T-helper 1 cell treated with Interleukin-12 subunit alpha and Interleukin-12 subunit beta and Interleukin-4 antibody, amounts not matched to agents 30 μg/mL and 1 μg/mL, for 36 hours (primary cell): ENCODE data around the gene CLCNKB.

Experiments
- H3K27ac Mint-ChIP-seq: one replicate; pipeline ENCODE4 v1.8.0; 2021; ENCODE audit warnings: mild to moderate bottlenecking, mixed read lengths
- H3K27me3 Mint-ChIP-seq: one replicate; pipeline ENCODE4 v1.8.0; 2021; ENCODE audit warnings: low read depth, mixed read lengths
- H3K36me3 Mint-ChIP-seq: one replicate; pipeline ENCODE4 v1.8.0; 2021; ENCODE audit warnings: low read depth, mixed read lengths
- H3K4me1 Mint-ChIP-seq: one replicate; pipeline ENCODE4 v1.8.0; 2021; ENCODE audit warnings: low read depth, mixed read lengths
- H3K4me3 Mint-ChIP-seq: one replicate; pipeline ENCODE4 v1.8.0; 2021; ENCODE audit warnings: mild to moderate bottlenecking, moderate library complexity, mixed read lengths
- H3K9me3 Mint-ChIP-seq: one replicate; pipeline ENCODE4 v1.8.0; 2021; ENCODE audit warnings: mixed read lengths

Gene CLCNKB

DNA sequence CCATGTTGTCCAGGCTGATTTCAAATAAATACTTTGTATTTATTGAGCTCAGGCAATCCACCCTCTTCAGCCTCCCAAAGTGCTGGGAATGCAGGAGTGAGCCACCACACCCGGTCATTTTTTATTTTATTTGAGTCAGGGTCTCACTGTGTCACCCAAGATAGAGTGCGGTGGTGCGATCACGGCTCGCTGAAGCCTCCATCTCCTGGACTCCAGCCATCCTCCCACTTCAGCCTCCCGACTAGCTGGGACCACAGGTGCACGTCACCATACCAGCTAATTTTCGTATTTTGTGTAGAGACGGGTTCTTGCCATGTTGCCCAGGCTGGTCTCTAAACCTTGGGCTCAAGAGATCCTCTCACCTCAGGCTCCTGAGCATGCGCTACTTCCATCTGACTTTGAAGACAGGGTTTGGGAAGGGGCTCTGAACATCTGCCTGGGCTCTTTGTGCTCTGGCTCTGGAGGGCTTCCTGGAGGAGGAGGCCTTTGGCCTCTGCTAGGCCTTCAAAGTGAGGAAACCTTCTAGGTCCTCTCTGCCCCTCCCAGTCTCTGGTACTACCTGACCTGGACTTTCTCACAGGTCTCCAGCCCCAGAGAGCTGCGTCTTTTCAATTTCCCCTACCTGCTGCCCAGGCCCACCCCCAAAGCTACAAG, 31.5 kb upstream of the CLCNKB start:
- Mint-ChIP-seq H3K36me3 (no peaks in the 10 kb centered on the region), H3K27ac (no peak overlapping the region), H3K4me1 (peaks cover 8% of the 10 kb centered on the region), H3K9me3 (no peaks in the 10 kb centered on the region), H3K27me3 (peaks cover 10% of the 10 kb centered on the region), H3K4me3 (no peak overlapping the region)

DNA sequence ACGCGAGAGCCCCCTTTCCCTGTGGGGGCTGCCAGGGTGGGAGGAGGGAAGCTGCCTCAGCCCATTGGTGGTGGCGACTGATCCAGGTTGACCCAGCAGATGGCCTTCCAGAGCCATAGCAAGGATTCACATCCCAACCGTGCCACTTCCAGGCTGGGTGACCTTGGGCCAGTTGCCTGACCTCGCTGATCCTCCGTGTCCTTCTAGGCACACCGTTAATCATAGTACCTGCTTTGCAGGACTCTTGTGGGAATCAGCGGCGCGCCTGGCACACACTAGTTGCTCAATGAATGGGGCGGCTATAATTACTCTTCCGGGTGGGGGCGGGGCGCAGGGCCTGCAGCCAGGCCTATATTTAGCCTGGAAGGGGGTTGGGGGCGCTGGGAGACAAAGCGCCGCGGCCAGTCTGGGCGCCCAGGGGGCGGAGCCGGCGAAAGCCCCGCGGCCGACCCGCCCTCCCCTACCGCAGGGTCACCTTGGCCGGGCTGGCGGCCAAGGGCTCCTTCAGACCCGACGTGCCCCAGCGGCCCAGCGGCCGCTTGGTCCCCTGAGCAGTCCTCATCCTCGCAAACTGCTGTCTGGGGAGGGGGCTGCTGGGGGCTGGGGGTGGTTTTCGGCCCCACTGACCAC, 30.9 kb upstream of the CLCNKB start:
- no peak overlapping the region for H3K4me3 Mint-ChIP-seq
- H3K36me3 Mint-ChIP-seq: no peaks in the 10 kb centered on the region
- peaks cover 10% of the 10 kb centered on the region for H3K27me3 Mint-ChIP-seq
- H3K4me1 Mint-ChIP-seq: peaks cover 6% of the 10 kb centered on the region
- no peak overlapping the region for H3K27ac Mint-ChIP-seq
- H3K9me3 Mint-ChIP-seq: no peaks in the 10 kb centered on the region

DNA sequence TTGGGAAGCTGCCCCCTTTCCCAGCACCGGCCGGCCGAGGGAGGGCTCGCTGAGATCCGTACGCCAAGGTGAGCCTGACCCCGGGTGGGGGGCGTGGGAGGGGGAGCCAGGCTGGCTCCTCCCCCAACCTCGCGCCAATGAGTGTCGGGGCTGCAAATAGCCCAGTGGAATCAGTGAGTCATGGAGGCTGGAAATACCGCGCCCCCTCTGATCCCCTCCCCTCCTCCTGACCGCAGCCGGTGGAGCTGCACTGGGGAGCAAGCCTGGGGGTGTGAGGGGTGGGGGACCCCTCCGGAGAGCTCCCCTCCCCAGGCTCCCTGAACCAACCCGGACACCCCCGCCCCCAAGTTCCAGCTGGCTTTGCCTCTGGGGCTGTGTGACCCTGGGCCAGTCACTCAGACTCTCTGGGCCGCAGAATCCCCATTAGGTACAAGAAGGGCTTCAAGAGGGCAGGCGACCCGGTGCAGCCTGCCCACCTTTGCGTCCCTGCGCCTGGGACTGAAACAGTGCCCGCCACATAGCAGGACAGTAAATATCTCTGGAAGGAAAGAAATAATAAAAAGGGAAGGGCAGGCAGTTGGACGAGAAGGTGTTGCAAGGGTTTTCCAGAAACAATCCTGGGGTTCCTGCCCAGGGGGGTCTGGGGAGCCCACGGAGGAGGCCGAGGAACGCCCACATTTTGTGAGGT, 30.2 kb upstream of the CLCNKB start:
- no peak overlapping the region for H3K4me3 Mint-ChIP-seq
- peaks cover 2% of the 10 kb centered on the region for H3K4me1 Mint-ChIP-seq
- no peaks in the 10 kb centered on the region for H3K36me3 Mint-ChIP-seq
- H3K9me3 Mint-ChIP-seq: no peaks in the 10 kb centered on the region
- H3K27ac Mint-ChIP-seq: no peak overlapping the region
- H3K27me3 Mint-ChIP-seq: peaks cover 10% of the 10 kb centered on the region

DNA sequence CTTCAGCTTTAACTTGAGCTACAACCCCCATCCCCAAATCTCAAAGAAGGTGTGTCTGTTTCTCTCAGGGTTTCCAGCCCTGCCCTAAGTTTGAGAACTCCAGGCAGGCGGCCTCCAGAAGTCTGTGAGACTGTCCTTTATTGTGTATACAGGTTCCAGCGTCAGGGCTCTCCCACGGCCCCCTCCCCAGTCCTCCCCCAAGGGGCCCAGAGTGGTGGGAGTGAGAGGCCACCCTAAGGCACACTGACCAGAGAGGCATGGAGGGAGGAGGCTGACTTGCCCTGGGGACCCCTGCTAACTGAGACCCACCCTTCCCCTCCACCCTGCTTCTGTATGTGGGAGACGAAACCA, 29.7 kb upstream of the CLCNKB start:
- no peak overlapping the region for H3K27ac Mint-ChIP-seq
- peaks cover 2% of the 10 kb centered on the region for H3K4me1 Mint-ChIP-seq
- peaks cover 10% of the 10 kb centered on the region for H3K27me3 Mint-ChIP-seq
- H3K36me3 Mint-ChIP-seq: no peaks in the 10 kb centered on the region
- no peaks in the 10 kb centered on the region for H3K9me3 Mint-ChIP-seq
- no peak overlapping the region for H3K4me3 Mint-ChIP-seq

DNA sequence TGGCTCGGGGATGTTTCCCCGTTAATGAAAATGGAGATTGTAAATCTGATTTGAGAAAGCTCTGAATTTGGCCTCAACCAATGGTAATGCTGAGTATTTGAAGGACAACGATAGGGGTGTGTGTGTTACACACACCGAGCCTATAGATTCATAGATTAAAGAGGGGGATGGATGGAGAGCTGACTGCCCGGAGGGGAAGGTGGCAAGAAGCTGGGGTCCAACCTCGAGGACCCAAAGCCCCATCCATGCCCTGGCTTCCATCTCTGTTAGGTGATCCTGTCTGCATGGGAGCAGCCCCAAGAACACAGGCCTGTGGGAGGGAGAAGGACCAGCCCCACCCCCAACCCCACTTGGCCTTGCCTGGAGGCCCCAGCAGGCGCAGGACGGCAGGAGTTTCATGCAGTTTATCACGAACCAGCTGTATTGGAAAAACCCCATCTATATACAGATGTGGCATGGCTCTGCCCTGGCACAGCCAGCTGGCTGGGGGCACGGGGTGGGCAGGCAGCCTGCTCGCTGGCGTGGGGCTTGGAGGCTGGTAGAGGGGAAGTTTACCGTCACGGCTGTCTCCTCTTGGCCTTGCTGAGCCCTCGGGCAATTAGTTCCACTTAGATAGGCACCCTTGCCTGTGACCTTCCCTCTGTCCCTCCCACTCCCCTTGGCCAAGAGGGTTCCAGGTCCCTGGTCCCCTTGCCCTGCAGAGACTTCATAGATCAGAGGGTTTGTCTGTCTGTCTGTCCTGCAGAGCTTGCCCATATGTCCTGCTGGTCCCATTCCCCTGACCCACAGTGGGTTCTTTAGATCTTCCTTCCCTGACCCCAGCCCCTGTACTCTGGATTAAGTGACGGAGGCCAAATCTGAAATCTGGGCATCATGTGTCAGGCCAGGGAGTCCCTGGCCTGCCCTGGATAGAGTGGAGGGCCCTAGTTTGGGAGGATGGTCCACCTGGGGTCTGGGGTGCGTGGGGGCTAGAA, 28.8 kb upstream of the CLCNKB start:
- Mint-ChIP-seq H3K27ac (no peak overlapping the region), H3K27me3 (peaks cover 11% of the 10 kb centered on the region), H3K36me3 (no peaks in the 10 kb centered on the region), H3K4me1 (peaks cover 2% of the 10 kb centered on the region), H3K9me3 (no peaks in the 10 kb centered on the region), H3K4me3 (no peak overlapping the region)

DNA sequence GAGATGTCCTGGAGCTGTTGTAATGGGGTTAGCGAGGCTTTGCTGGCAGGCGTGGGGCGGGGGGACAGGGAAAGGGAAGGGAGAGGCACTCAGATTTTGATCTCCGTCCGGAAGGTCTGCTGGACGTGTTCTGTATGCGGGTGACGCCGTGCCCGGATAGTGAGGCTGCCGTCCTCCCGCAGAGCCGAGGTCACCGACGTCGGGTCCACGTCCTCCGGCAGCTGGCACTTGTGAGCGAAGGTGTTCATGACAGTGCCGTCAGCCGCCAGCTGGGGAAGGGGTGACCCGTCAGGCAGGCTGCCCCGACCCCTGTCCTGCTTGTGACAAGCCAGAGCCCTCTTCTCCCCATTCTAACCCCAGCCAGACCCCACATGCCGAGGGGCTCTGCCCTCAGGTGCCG, 28.1 kb upstream of the CLCNKB start:
- Mint-ChIP-seq H3K27ac (no peak overlapping the region), H3K36me3 (no peaks in the 10 kb centered on the region), H3K4me1 (peaks cover 2% of the 10 kb centered on the region), H3K27me3 (peaks cover 13% of the 10 kb centered on the region), H3K9me3 (no peaks in the 10 kb centered on the region), H3K4me3 (no peak overlapping the region)

DNA sequence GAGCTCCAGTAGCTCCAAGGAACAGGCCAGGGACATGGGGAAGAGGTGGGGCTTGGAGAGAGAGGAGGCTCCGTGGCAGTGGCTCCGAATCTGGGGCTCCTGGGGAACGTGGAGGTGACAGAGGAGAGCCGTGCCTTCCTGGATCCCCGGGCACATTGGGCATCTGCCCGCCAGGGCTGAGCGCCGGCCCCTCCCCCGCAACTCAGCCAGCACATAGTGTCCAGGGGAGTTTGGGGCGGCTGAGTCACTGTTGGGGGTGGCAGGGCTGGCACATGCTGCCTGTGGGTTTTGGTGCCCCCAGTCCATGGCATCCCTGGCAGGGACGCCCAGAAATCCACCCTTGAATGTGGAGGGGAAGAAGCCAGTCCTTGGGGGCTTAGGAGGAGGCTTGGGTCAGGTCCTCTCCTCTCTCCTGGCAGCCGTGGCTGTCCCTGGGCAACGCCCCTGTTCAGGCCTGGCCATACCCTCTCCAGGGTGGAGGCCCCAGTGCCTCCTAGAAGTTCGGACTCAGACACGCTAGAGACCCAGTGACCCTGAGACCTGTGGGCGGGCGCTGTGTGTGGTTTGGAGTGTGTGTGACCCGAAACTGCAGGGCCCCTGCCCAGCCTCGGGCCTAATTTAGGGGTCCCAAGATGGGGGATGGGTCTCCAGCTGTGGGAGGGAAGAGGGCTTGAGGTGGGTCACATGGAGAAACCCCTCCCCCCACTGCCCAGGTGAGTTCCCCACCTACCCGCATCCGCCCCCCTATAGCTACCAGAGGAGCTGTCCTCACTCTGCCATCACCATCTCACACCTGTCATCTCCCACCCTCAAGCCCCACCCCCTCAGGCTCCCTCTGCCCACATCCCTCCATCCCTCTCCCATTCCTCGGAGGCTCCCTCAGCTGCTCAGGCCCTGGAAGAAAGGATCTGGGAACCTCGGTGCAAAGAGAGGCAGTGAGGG, 27.4 kb upstream of the CLCNKB start:
- Mint-ChIP-seq H3K36me3 (no peaks in the 10 kb centered on the region), H3K4me1 (peaks cover 2% of the 10 kb centered on the region), H3K4me3 (no peak overlapping the region), H3K27me3 (peaks cover 13% of the 10 kb centered on the region), H3K9me3 (no peaks in the 10 kb centered on the region), H3K27ac (no peak overlapping the region)

DNA sequence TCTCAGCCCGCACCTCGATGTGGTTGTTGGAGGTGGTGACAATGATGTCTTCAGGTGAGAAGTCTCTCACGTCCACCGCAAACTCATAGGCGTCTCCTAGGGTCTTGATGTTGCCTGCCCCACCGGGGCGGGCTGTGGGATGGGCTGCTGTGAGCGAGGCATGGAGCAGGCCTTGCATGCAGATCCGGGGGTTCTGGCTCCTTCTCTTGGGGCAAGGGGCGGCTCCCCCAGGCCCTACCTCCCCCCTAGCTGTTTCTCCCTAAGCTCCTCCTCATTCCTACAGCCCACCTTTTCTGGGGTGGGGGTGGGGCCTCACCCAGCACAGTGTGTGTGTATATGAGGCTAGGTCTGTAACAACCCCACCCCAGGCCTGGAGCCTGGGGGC, 26.5 kb upstream of the CLCNKB start:
- no peak overlapping the region for H3K4me3 Mint-ChIP-seq
- H3K36me3 Mint-ChIP-seq: no peaks in the 10 kb centered on the region
- H3K9me3 Mint-ChIP-seq: no peaks in the 10 kb centered on the region
- H3K27me3 Mint-ChIP-seq: peaks cover 12% of the 10 kb centered on the region
- no peak overlapping the region for H3K27ac Mint-ChIP-seq
- H3K4me1 Mint-ChIP-seq: peaks cover 2% of the 10 kb centered on the region

DNA sequence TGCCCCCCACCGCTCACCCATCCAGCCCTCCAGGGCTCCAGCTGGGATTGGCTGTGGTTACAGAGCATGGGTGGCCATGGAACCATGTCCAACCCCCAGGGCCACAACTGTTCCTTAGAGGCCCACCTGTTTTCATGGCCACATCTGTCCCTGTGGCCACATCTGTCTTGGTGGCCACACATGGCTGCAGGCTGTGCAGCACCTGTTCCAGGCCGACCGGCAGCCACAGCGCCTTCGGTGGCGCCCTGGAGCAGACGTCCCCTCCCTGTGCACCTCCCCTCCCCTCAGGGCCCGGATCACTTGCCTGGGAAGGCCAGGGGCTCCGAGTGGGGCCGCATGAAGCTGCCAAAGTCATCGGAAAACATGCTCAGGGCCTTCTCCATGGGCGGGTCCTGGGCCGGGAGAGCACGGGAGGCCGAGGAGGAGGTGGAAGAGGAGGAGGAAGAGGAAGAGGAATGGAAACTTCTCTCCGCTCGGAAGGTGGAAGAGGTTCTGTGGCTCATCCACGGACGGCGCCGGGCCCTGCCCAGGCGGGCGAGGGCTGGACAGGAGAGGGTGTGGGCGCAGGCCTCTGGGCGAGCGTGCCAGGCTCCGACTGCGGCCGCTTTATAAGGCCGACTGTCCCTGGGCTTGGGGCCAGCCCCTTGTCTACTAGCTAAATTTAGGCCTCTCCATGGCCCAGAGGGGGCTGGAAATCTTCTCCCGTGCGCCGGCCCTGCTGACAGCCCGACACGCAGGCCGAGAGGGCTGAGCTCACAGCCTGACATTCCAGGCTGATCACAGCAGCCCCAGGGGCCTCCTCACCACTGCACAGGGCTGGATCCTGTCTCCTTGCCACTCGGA, 25.9 kb upstream of the CLCNKB start, which contains the start of gene HSPB7:
HSPB7 (minus strand) TSS at position 583 of the 843 bp plus-strand sequence; CDS start at position 503, 80 bp downstream.
- peaks cover 6% of the 10 kb centered on the region for H3K27me3 Mint-ChIP-seq
- no peaks in the 10 kb centered on the region for H3K36me3 Mint-ChIP-seq
- no peaks in the 10 kb centered on the region for H3K9me3 Mint-ChIP-seq
- no peaks in the 10 kb centered on the region for H3K4me1 Mint-ChIP-seq
- H3K27ac Mint-ChIP-seq: no peak within 1 kb of the TSS
- H3K4me3 Mint-ChIP-seq: no peak within 1 kb of the TSS

DNA sequence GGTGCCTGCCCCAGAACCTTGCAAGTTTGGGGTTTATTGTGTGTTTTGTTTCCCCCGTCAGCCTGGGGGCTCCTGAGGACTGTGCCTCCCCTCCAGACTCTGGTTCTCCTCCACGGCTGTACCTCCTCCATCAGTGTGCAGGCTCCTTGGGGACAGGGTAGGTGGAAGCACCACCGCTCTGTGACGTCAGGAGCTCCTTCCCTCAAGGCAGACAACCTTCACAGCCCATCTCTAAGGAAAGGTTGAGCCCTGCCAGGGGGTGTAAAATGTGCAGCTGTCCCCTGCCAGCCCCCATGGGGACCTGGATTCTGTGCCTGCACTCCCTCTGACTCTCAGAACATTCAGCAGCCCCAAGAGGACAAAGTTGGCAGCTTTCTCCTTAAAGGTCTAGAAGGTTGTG, 25.3 kb upstream of the CLCNKB start:
- no peaks in the 10 kb centered on the region for H3K4me1 Mint-ChIP-seq

DNA sequence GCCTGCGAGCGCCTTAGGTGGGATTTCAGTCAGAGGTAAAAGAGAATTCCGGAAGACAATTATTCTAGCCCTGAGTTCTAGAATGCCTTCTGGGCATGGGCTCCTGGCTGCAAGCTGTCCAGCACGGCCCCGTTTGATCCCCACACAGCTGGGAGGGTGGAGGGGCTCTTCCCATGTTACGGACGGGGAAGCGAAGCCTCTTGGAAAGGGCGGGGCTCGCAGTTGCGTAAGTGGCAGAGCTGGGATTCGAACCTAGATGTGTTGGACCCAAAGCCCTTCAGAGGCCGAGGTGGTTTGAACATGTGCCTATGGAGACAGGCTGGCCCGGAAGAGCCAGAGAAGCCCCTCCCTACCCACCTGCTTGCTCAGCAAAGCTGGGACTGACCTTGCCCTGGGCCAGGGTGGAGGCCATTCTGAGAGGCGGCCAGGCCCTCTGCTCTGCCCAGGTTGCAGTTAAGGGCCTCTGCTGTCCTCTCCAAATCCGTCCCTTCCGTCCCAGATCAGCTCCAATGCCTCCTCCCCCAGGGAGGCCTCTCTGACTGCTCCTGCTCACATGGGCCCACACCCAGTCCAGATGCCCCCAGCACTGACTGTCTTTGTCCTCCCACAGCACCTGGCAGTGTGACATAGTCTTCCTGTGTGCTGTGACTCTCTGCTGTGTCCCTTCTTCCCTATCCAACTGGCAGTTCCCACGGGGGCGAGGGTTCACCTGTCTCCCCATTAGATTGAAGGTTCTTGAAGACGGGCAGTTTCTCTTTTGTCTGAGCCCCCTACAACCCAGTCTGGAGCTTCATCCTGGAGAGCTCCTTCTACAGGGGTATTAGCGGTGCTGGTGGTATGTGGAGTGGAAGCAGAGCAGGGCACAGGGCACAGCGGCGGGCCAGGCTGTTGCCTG, 24.6 kb upstream of the CLCNKB start:
- Mint-ChIP-seq H3K36me3 (no peaks in the 10 kb centered on the region), H3K27ac (no peak overlapping the region), H3K9me3 (no peaks in the 10 kb centered on the region), H3K4me3 (no peak overlapping the region), H3K4me1 (no peaks in the 10 kb centered on the region), H3K27me3 (peaks cover 6% of the 10 kb centered on the region)

More for the DNA sequence above, 25.3 kb upstream of the CLCNKB start:
- Mint-ChIP-seq H3K4me3 (no peak overlapping the region), H3K27ac (no peak overlapping the region), H3K27me3 (peaks cover 6% of the 10 kb centered on the region), H3K36me3 (no peaks in the 10 kb centered on the region), H3K9me3 (no peaks in the 10 kb centered on the region)

DNA sequence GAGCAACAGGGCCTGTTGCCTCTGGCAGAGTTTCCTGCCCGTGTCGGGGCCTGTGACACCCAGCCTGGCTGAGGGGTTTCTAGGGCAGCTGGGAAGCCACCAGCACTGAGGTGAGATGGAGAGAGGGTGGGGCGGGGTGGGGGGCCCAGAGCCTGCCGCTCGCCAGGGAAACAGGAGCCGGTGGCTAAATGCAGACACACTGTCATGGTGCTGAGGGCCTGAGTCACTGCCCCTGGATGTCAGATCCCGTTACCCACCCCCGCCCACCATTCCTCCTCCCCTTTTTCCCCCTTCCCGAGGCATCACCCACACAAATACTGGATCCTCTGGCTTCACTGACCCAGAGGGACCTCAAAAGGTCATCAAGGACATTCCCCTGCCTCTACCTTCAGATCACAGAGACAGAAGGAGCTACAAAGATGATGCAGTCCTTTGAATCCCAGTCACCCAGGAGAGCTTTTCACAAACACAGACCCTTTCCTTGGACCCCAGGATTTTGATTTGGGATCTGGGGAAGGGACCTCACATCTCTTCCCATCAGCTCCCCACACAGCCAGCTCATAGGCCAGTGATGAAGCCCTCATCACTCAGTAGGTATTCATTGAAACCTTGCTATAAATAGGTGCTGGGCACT, 23.8 kb upstream of the CLCNKB start:
- no peak overlapping the region for H3K27ac Mint-ChIP-seq
- no peaks in the 10 kb centered on the region for H3K36me3 Mint-ChIP-seq
- peaks cover 3% of the 10 kb centered on the region for H3K27me3 Mint-ChIP-seq
- H3K9me3 Mint-ChIP-seq: no peaks in the 10 kb centered on the region
- no peaks in the 10 kb centered on the region for H3K4me1 Mint-ChIP-seq
- no peak overlapping the region for H3K4me3 Mint-ChIP-seq
